ENCODE results near the gene UTS2R.
A peak's percentile ranks its signal among the peaks of the same experiment; 100 is the strongest.

Gene UTS2R

DNA sequence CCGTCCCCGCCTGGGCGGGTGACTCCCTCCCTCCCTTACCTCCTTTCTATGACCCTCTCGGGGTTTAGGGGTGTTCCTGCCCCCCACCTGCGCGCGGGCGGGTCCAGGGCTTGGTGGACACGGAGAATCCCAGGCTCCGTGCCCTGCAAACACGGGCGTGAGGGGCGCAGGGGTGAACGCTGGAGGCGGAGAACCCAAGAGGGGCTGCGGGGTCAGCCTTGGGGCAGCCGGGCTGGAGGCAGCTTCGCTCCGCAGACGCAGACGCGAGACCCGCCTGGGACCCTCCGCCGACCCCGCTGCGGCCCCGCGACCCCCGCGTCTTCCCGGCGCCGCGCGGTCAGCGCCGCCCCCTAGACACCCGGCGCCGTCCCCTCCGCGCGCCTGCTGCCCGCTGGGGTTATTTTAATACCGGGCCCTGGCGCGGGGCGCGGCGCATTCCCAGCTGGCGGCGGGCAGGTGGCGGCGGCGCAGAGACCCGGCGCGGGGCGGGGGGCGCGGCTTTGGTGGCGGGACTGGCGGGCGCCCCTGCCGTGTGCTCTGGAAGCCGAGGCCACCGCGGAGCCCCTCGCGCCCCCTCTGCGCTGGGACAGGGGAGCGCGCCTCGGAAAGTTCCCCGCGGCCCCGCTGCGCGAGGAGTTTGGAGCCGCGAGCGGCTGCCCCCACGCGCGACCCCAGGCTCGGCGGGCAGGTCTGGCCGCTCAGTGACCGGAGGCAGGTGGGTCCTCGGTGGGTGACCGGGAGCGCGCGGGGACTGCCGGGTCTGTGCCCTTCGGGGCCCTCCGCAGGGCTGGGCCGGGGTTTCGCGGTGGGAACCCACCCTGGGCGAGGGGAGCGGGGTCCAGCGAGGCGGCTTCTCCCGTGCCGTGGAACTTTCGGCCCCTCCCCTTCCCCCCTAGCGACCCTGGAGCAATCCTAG, at the start of gene UTS2R:
TSS of gene UTS2R (plus strand) at position 433 of the 916 bp plus-strand sequence. CDS start 2,560 bp downstream, outside the sequence.
- DNase-seq (ENCODE audit: low read depth, low spot score): no peak

DNA sequence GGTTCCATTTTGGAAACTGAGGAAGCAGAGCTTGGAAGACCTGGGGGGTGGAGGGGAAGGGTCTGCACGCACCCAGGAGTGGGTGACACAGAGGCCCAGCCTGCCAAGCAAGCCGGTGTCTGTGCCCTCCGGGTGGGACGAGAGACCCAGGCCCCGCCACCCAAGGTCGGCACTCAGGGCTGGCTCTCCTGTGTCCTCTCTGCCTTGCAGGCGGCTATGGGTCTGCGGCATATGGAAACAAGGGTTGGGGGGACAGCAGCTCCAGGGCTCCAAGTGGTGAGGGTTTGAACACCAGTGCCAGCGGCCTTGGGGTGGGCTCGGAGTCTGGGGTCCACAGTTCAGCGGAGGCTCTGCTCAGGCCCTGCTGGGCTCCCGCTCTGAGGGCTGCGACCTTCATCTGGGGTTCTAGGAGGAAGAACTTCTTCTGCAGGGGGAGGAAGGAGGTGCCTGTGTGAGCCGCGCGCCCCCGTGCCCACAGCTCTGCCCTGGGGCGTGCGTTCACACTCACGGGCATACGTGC, 49.6 kb upstream of the UTS2R start:
- no peak for DNase-seq (ENCODE audit: low read depth, low spot score)

DNA sequence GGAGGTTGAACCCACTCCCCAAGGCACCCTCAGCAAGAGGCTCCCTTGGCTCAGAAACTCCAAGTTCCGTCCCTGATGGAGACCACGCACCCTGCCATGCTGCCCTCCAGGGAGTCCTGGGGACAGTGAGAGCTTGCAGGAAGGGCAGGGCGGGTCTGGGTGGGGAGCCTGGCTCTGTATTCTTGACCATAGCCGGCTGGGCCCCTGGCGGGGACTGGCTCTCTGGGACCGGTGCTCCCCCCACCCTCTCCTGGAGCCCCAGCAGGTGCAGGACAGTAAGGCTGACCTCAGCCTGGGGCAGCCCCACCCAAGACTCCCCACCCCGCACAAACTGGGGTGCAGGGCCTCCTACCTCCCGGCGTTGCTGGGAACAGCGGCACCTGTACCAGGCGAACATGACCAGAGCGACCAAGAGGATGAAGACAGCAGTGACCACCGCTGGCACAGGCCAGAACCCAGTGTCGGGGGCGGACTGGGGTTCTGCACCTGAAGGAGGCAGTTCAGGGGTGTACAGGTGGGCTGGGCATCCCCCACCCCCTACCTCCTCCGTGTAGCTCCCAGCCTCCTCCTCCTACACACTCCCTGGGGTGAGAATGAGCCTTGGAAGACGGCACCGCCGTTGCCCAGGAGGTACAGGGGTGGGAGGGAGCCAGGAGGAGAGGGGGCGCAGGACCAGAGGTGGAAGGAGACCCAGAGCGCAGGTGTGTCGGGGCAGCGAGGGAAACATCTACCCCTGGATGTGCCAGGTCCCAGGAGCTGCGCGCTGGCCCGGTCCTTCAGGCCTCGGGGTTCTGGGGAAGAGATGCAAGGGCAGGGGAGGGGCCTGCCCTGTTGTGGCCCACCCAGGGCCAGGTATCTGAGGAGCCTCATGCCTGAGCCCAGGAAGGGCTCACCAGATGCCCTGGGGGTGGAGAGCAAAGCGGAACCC, 48.8 kb upstream of the UTS2R start:
- DNase-seq (ENCODE audit: low read depth, low spot score): no peak

DNA sequence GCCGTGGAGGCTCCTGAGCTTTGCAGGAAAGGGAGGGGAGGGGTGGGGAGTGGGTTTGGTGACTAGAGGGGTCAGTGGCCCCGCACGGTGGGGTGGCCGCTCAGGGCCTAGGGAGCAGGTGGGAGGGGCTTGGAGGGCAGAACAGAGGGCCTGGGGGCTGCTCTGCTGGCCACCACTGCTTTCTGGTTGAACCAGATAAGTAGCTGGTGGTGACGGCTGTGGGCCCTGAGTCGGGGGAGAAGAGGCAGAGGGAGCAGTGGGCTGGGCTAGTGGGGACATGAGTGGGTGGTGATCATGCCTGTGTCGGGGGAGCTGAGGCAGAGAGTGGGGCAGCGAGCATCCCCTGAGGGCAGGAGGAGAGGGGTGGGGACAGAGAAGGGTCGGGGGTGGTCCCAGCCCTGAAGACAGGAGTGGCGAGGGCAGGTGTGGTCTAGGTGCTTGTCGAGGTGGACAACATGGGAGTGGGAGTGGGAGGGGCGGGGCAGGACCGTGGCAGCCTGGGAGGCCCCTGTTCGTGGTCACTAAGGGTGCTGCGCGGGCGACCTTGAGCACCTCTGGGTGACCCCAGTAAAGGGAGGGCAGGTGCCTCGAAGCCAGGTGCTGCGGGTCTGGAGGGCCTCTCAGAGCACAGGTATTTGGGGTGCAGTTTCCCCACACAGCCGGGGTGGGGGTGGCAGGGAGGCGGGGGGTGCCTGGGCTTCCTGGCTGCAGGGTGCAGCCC, 47.9 kb upstream of the UTS2R start:
- no peak for DNase-seq (ENCODE audit: low read depth, low spot score)

DNA sequence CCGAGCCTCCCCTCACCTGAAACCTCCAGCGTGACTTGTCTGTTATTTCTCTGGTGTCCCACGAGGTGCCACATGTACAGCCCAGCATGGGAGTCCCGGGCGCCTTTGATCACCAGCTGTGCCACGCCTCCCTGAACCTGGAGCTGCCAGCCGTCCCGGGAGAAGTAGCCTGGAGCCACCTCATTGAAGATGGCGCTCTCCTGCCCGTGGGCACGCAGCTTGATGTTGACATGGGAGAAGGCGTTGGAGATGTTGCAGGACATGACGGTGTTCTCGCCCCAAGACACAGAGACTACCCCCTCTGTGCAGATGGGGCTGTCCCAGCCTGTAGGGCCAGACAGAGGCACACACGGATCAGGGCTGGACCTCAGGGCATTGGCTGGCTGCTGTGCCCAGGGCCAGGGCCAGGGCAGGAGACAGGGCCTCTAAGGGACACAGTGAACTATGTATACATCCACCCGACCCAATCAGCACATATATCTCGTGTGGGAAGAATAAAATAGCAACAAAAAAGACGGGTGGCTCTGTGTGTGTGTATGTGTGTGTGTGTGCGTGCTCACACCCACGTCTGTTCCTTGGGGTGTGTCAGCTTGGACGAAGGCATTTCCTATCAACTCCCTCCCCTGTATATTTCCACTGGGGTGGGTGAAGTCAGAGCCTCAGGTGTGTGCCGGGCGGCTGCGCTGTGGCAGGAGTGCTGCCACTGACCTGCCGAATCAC, 46.8 kb upstream of the UTS2R start:
- peak; percentile 52 for DNase-seq (ENCODE audit: low read depth, low spot score)

DNA sequence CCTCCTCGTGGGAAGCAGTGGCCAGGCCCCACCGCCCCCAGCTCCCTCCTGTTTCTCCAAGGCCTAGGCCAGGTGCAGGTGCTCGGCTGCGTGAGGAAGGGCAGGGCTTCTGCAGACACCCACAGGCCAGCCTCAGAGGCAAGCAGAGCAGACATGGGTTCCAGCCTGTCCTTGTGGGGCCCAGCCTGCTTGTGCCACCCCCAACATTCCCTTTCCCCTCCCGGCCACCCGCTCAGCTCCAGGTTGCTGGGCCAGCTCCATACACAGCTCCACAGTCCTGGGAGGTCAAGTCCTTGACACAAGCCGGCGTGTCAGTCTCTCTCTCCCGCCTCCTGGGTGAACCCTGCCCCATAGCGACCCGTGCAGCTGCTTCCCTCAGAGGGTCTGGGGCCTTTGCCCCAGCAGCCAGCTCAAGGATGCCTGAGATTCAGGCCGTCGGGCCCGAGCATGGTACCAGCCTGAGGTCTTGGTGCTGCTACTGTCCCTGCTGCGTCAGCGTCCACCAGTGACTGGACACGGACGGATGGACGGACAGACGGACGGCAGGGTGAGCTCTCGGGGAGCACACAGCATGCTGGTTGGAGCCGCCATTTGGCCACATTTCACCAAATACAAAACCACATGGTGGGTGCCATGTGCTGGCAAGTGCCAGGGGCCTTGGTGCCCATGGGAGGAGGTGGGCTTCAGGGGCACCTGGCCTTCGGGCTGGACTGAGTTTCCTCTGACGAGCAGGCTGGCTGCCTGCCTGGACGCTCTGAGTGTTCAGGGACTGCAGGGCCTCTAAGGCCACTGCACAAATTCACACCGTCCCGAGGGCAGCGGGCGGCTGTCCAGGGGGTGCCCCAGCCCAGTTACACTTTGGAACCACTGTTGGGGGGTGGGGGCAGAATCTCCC, 46.0 kb upstream of the UTS2R start:
- DNase-seq (ENCODE audit: low read depth, low spot score): no peak

DNA sequence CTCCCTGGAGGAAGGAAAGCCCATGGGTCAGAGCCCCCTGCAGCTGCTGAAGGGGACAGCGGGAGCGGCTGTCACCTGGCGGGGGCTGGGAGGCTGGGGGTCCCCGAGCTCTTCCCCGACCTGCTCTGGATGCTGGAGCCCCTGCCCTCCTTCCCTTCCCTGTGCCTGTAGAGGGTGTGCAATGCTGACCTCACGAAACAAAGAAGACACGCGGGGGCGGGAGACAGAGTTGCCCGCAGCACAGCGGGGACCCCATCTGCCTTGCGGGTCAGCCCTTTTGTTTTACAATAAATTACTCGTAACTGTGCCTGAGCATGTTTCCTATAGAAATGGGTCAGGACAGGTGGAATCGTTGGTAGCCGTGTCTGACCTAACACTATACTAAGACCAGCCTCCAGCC, 44.3 kb upstream of the UTS2R start:
- DNase-seq (ENCODE audit: low read depth, low spot score): no peak

DNA sequence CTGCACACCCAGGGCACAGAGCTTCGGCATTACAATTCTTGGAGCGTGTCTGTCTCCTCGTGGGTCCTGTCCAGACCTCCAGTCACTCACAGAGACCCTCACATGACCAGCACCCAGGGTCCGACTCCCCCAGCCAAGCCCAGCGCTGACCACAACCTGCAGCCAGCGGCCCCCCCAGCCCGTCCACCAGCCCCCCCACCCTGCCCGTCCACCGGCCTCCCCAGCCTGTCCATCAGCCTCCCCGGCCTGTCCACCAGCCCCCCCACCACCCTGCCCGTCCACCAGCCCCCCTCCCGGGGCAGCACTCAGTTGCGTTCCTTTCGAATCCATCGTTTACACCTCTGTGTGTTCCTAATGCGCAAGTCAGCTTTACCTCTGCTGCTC, 43.8 kb upstream of the UTS2R start:
- DNase-seq (ENCODE audit: low read depth, low spot score): no peak

DNA sequence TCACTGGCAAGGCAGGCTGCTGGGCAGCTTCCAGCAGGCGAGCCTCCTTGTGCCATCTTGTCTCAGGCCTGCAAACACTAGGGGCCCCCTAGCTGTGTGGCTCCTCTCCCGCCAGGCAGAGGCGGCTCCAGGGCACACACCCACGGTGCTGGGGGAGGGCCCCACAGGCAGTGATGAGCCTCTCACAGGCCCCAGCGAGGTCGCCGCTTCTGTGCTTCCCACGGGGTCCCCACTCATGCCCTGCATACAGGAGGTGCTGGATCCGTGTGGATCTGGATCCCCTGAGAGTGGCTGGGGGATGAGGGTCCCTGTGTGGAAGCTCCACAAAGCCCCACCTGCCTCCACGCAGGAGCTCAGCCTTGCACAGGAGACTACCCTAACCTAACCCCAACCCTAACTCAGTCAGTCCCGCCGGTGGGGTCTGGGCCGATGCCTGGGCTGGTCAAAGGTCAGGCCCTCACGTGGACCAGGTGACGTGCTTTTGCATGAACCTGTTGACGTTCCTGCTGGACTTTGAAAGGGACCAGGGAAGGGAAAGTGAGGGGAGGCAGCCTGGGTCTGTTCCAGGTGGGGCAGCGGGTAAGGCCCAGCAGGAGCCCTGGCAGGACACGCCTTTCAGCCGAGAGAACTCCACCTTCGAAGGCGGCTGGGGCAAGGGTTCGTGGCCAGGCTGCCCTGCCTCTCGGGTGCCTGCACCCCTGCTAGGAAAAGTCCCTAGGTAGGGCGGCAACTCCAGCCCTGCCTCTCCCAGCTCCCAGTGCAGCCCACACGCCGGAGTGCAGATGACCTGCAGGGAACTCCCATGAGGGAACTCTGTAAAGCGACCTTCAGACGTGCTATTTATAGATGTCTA, 43.2 kb upstream of the UTS2R start:
- no peak for DNase-seq (ENCODE audit: low read depth, low spot score)

DNA sequence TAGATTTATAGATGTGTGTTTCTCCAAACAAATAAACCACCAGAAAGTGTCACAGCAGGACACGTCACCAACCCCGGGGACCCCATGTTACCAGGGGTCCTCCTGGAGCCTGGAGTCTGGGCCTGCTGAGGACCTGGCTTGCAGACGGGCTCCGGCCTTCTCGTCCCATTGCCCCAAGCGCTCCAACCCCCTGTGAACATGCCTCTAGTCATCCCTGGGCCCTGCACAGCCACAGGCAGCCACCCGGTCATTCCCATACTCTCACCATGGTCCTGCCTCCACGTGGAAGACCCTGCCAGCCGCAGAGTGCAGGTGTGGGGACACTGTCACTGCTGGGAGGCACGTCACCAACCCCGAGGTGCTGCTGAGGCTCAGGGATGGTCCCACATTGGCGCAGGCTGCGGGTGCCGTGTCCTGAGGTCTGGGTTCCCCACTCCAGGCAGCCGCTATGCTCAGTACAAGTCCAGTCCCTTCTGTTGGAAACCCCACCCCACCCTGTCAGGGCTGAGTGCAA, 42.5 kb upstream of the UTS2R start:
- no peak for DNase-seq (ENCODE audit: low read depth, low spot score)

DNA sequence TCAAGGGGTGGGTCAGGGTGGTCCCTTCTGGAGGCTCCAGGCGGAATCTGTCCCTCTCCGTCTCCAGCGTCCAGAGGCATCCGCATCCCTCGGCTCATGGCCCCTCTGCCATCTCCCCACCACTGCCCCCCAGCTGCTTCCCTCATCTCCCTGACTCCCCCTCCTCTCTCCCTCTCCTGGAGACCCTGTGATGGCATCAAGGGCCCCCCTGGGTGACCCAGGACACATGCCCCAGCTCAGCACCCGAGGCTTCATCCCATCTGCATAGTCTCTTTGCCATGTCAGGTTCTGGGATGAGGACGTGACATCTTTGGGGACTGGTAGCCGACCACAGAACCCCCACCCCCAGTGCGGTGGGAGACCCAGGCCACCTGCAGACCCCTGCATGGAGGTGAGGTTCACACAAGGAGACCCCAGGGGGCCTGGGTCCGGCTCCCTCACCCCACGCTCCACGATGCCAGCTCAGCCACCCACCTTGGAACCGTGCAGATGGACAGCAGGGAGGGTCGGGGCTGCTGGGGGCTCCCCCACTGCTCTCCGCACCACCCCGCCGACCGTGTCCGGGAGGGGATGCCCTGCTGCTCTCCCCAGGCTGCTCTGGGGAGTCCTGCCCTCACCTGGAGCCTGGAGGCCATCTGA, 41.8 kb upstream of the UTS2R start:
- no peak for DNase-seq (ENCODE audit: low read depth, low spot score)

DNA sequence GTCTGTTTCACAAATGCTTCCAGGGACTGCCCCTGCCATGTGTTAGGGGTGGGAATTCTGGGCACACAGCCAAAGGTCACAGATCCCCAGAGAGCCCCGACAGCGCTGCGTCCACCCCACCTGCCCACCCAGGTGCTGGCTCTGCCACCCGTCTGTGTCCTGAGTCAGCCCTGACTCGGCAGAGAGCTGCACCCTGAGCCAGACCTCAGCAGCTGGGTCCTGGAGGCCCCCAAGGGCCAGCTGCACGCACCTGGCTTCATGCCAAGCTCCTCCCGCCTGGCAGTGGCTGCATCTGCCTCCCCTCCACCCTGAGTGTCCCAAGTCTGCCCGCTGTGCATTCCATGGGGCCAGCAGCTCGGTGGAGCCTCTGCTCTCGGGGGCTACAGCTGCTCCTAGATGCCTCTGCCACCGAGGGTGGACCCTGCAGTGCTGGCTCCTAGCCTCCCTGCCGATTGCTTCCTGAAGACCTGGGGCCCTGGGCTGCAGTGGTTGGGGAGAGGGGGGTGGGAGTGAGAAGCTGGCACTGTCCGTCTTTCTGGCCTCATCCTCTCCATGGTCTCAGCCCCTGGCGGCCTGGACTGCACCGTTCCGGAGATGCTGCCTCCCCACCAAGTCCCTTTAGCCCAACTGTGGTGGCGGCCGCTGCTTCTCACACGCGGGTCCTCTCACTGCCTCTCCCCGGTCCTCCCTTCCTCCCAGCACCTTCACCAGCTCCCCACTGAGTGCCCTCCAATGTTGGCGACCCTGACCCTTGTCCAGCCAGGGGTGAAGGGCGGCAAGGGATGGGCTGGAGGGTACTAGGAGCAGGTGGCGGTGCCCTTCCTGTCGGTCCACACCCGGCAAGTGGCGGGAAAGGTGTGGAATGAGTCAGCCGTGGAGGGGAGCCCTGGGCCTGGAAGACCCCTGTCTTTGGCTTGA, 41.0 kb upstream of the UTS2R start:
- DNase-seq (ENCODE audit: low read depth, low spot score): no peak

DNA sequence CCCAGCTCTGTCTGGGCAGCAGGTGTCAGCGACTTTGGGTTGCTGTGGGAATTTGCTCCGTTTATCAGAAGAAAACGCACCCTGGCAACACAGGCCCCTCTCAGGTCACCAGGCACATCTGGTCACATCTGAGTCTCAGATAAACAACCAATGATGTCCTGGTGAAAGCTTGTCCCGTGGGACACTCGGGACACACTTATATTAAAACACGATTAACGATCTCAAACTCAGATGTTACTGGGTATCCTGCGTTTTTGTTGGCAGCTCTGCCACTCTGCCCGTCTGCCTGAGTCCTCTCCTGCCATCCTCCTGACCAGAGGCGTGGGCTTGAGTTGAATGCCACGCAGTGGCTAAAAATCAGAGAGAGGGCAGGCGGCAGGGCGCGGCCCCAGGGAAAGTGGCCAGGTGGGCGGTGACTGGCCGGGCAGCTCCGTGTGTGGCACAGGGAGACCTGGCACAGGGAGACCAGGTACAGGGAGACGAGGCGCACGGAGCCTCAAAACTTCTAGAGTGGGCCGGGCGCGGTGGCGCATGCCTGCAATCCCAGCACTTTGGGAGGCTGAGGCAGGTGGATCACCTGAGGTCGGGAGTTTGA, 40.1 kb upstream of the UTS2R start:
- DNase-seq (ENCODE audit: low read depth, low spot score): no peak

DNA sequence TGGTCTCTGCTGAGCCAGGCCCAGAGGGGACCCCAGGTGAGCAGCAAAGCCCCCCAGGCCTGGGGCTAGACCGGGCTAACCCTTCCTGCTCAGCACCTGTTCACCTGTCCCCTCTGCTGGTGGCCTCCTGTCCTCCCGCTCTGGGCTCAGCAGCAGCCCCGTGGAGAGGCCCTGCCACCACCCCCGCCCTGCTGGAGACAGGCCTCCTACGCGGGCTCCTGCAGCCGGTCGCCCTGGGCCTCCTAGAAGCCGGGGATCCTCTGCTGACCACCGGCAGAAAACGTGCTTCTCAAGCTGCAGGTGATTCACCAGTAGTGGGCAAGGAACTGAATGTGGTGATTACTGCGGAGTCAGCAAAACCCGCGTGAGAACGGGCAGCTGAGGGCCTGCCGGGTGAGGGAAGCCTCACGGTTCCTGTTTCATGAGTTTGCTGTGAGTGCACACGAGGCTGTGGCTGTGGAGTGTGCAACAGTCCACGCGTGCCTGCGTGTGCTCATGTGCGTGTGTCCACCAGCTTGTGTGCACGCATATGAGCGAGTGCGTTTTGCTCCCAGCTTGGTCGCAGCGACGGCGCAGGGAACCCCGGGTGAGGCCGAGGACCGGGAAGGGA, 38.8 kb upstream of the UTS2R start:
- no peak for DNase-seq (ENCODE audit: low read depth, low spot score)

DNA sequence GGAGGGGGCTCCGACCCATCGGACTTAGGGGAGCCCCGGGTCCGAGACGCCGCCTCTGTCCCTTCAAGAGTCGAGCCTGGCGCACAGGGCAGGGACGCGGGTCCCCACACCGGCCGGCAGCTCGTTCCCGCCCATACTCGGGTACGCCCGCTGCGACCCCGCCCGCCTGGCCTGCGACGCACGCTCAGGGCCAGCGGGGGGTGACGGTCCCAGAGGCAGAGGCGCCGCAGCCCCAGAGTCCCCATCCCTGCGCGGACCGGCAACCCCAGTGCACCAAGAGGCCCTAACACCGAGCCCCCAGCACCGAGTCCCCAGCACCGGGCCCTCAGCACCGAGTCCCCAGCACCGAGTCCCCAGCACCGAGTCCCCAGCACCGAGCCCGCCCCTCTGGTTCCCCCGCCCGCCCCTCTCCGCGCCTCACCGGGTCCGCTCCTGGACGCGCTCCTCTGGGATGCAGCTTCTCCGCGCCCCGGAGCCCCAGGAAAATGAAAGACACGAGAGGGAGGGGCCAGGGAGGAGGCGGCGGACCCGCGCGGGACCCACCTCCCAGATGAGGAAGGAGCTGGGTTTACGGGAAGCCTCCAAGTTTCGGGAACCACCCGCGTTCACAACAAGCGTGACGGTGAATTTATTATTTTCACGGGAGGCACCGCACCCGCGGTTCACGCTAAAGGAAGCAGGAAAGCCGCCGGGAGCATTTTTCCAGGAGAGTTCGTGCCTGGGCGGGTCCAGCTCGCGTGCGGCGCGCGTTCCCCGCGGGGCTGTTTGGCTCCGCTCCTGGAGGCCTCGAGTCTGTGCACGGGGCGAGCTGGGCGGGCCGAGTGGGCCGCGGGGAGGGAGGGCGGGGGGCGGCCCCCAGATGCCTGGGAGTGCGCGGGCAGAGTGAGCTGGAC, 38.0 kb upstream of the UTS2R start, which contains the start of gene SECTM1:
TSS of gene SECTM1 (minus strand) at position 488 of the 893 bp plus-strand sequence. CDS start 6,526 bp downstream, outside the sequence.
- no peak for DNase-seq (ENCODE audit: low read depth, low spot score)

All from ELF-1 (cell line).